ENCODE results near the gene CNTNAP1.

GRCh38 chr17:42682722-42683403 lies 532 bp downstream of the CNTNAP1 start:
- TF ChIP-seq CTCF (conservative IDR thresholded peaks at IDR 0.05; ENCODE audit: low read depth, low read length) (no peak), EZH2phosphoT487 (IDR thresholded peaks at IDR 0.05; ENCODE audit: borderline replicate concordance, low read length) (0 out of 2 replicates have a peak, but pooled peaks have one; percentile 0), EZH2 (IDR thresholded peaks at IDR 0.05; ENCODE audit: low read length, unreplicated experiment) (no peak)

All from PC-3 (cell line).